DMS114 treated with DMSO at 0.1 percent for 48 hours (cell line): Measurements from ENCODE around the gene AVEN.
"Not testable (repeated sequence)": the region's sequence is repeated elsewhere in the genome, so short reads cannot be mapped to it uniquely, and the experiment has no call there.

ENCODE experiments used
- DNase-seq: peaks from one replicate; lab custom pipeline; 2025; ENCODE audit not compliant: unreplicated experiment; lab: John Stamatoyannopoulos, UW

AVEN gene

GRCh38 chr15:34043391-34043790 lies 4.4 kb upstream of the AVEN start:
- DNase-seq: no peak

GRCh38 chr15:34039790-34040113 lies 748 bp upstream of the AVEN start:
- DNase-seq: no peak

GRCh38 chr15:34038023-34038870 lies 757 bp downstream of the AVEN start:
- DNase-seq: peak; percentile 46

- DNase-seq: no peak
Measured at GRCh38 chr15:34031987-34032760, 6.8 kb downstream of the AVEN start.

GRCh38 chr15:34027606-34028005 lies 11.4 kb downstream of the AVEN start:
- DNase-seq: no peak

GRCh38 chr15:34025252-34025651 lies 13.8 kb downstream of the AVEN start:
- no peak for DNase-seq

- DNase-seq: no peak
Measured at GRCh38 chr15:34023907-34024306, 15.1 kb downstream of the AVEN start.

- DNase-seq: no peak
Measured at GRCh38 chr15:34019369-34019990, 19.5 kb downstream of the AVEN start.

GRCh38 chr15:34018738-34019137 lies 20.3 kb downstream of the AVEN start:
- not testable (repeated sequence) for DNase-seq

- no peak for DNase-seq
Measured at GRCh38 chr15:34018021-34018645, 20.9 kb downstream of the AVEN start.

- no peak for DNase-seq
Measured at GRCh38 chr15:34014556-34014955, 24.4 kb downstream of the AVEN start.

- DNase-seq: no peak
Measured at GRCh38 chr15:34013746-34014145, 25.3 kb downstream of the AVEN start.

- DNase-seq: no peak
Measured at GRCh38 chr15:34012461-34013028, 26.5 kb downstream of the AVEN start.

- no peak for DNase-seq
Measured at GRCh38 chr15:34011481-34011880, 27.5 kb downstream of the AVEN start.

GRCh38 chr15:34010921-34011320 lies 28.1 kb downstream of the AVEN start:
- no peak for DNase-seq

GRCh38 chr15:34009656-34010055 lies 29.3 kb downstream of the AVEN start:
- DNase-seq: no peak

- no peak for DNase-seq
Measured at GRCh38 chr15:34006381-34006780, 32.6 kb downstream of the AVEN start.

- no peak for DNase-seq
Measured at GRCh38 chr15:34001536-34001935, 37.5 kb downstream of the AVEN start.

GRCh38 chr15:33995666-33996065 lies 43.3 kb downstream of the AVEN start:
- not testable (repeated sequence) for DNase-seq

GRCh38 chr15:33994005-33994615 lies 44.9 kb downstream of the AVEN start:
- DNase-seq: peak; percentile 31

GRCh38 chr15:33988384-33988783 lies 50.6 kb downstream of the AVEN start:
- DNase-seq: no peak
